ENCODE measurements around the gene PLCG2.
"Not testable (repeated sequence)": the region's sequence is repeated elsewhere in the genome, so short reads cannot be mapped to it uniquely, and the experiment has no call there.

PLCG2 gene

GRCh38 chr16:81921085-81921814 is 142.2 kb downstream of the PLCG2 start:
- DNase-seq = no peak

GRCh38 chr16:81921843-81922584 is 142.9 kb downstream of the PLCG2 start:
- no peak for DNase-seq

GRCh38 chr16:81923296-81923695 is 144.2 kb downstream of the PLCG2 start:
- DNase-seq = no peak

GRCh38 chr16:81925016-81925415 is 145.9 kb downstream of the PLCG2 start:
- no peak for DNase-seq

GRCh38 chr16:81926036-81926435 is 146.9 kb downstream of the PLCG2 start:
- no peak for DNase-seq

GRCh38 chr16:81927561-81928185 is 148.6 kb downstream of the PLCG2 start:
- no peak for DNase-seq

GRCh38 chr16:81928271-81928918 is 149.3 kb downstream of the PLCG2 start:
- DNase-seq = no peak

- DNase-seq = peak; percentile 24
These were observed 149.9 kb downstream of the PLCG2 start for GRCh38 chr16:81928975-81929374.

- no peak for DNase-seq
These were observed 150.8 kb downstream of the PLCG2 start for GRCh38 chr16:81929841-81930240.

- no peak for DNase-seq
These were observed 152.8 kb downstream of the PLCG2 start for GRCh38 chr16:81931927-81932326.

- no peak for DNase-seq
These were observed 153.6 kb downstream of the PLCG2 start for GRCh38 chr16:81932668-81933067.

GRCh38 chr16:81933361-81933760 is 154.3 kb downstream of the PLCG2 start:
- DNase-seq = no peak

- not testable (repeated sequence) for DNase-seq
These were observed 155.6 kb downstream of the PLCG2 start for GRCh38 chr16:81934711-81935110.

GRCh38 chr16:81936209-81937000 is 157.3 kb downstream of the PLCG2 start:
- no peak for DNase-seq

GRCh38 chr16:81937305-81938038 is 158.4 kb downstream of the PLCG2 start:
- DNase-seq = peak; percentile 82

GRCh38 chr16:81938326-81939163 is 159.5 kb downstream of the PLCG2 start:
- DNase-seq = no peak

- peak; percentile 2 for DNase-seq
These were observed 160.3 kb downstream of the PLCG2 start for GRCh38 chr16:81939164-81940056.

- peak; percentile 25 for DNase-seq
These were observed 161.9 kb downstream of the PLCG2 start for GRCh38 chr16:81940781-81941560.
